CD4-positive, alpha-beta T cell treated with Interleukin-4 for 4 hours (primary cell): ENCODE data around the gene MRPL32.

Source experiments
- DNase-seq: peaks from one replicate; pipeline ENCODE4 v3.0.0-alpha.2; 2020

MRPL32 gene

GRCh38 chr7:42972699-42973500 is 40.7 kb downstream of the MRPL32 start:
- DNase-seq: no peak

- DNase-seq: no peak
Measured at GRCh38 chr7:42976371-42976770, 44.2 kb downstream of the MRPL32 start.

DNA sequence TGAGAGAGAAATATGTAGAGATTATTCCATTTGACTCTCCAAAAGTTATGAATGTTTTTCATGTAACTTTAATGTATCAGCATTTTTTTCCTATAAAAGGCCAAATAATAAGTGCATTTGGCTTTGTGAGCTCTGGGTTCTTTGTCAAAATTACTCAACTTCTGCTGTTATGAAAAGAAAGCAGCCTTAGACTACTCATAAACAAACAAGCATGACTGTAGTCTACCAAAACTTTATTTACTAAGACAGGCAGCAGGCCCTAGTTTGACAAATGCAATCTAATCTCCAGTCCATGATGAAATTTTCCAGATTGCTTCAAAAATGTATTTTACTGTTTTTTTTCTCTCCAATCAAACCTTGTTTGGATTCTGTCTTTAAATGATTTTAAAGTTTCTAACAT is 46.3 kb downstream of the MRPL32 start:
- DNase-seq: no peak

DNA sequence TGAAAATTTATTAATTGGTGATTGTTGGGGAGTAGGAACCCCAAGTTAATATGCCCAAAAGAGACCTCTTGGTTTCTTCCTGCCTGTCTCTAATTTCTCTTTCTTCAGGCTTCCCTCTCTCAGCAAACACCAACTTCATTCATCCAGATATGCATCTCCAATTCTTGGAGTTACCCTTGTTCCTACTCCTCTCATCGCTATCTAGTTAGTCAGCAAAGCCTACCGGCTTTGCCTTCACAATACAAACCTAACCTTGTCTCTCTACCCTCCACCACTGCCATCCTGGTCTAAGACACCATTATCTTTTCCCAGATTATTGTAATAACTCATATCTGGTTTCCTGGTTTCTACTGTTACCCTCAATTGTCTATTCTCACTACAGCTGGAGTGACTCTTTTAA is 47.9 kb downstream of the MRPL32 start:
- DNase-seq: no peak

- DNase-seq: no peak
Measured at GRCh38 chr7:42980514-42980913, 48.3 kb downstream of the MRPL32 start.

DNA sequence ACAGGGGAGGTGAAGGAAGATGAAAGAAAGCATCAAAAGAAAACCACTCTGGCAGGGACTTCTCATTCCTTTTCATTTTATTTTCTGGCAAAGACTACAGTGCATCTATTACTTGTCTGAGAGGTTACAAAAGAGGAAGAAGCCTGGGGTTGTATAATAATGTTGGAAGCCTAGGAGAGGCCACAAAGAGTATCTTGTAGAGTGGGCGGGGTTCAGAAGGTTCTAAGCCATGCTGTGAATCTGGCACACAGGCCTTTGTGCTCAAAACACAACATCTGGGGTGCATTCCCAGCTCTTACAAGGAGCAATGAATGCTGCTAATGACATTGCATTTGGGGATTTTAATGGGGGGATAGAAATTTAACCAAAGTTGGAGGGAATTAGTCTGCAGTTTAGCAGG is 49.4 kb downstream of the MRPL32 start:
- no peak for DNase-seq

- no peak for DNase-seq
Measured at GRCh38 chr7:42982604-42983115, 50.5 kb downstream of the MRPL32 start.

DNA sequence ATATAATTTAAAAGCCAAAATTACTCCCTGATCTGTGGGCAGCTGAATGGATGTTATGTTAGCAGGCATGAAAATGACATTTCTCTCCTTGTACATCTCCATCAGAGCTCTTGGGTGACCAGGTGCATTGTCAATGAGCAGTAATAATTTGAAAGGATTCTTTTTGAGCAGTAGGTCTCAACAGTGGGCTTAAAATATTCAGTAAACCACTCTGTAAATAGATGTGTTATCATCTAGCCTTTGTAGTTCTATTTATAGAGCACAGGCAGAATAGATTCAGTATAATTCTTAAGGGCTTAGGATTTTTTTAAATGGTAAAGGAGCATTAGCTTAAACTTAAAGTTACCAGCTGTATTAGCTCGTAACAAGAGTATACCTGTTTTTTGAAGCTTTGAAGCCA is 52.0 kb downstream of the MRPL32 start:
- DNase-seq: no peak

DNA sequence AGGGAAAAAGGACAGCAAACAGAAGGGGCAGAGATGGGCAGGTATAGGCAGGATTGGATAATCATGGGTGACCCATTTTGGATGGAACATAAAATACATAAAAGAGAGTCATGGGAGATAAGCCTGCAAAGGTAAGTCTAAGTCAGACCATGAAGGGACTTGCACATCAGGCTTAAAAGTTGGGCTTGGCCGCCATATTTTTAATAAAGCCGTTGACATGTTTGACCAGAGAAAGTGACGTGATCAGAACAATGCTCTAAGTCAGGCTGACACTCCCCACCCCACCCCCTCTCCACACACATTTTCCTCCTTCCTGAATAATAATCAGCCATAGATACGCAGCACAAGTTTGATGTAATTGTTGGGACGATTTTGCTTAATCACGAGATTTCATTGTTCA is 54.0 kb downstream of the MRPL32 start:
- no peak for DNase-seq

DNA sequence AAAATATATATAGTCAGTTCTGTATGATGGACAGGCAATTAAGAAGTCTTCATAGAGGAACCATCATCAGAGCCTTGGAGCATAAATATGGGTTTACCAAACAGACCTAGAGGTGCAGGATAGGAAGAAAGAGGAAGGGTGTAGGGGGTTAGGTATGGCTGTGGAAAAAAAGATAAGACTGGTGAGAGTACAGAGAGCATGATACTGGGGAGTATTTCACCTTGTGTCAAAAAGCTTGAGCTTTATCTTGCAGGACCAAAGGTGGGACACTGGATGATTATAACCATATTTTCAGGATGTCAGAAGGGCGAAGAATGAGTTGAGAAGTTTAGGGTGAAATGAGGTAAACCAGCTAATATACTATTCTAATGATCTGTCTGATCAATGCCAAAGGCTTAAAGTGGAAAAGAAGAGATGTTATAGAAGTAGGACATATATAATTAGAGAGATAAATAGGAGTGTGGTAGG is 54.6 kb downstream of the MRPL32 start:
- DNase-seq: no peak
